Stimulated activated CD4-positive, alpha-beta T cell treated with anti-CD3 and anti-CD28 coated beads, Interleukin-2, amount 100 ng/mL, for 48 hours (primary cell): ENCODE results near the gene BAD.

Experiments
- DNase-seq, 2 donors: peaks; one replicate each; pipeline ENCODE4 v3.0.0-alpha.2; 2020

BAD gene

GRCh38 chr11:64275031-64275800, 9.2 kb downstream of the BAD start:
- DNase-seq: no peak

- DNase-seq: peak; percentile 95 to 98
Measured at GRCh38 chr11:64269540-64270220, 14.8 kb downstream of the BAD start.

- no peak for DNase-seq
Measured at GRCh38 chr11:64268893-64269539, 15.4 kb downstream of the BAD start.

GRCh38 chr11:64268025-64268892, 16.2 kb downstream of the BAD start:
- no peak for DNase-seq

GRCh38 chr11:64267207-64267945, 17.1 kb downstream of the BAD start:
- no peak for DNase-seq

- DNase-seq: no peak
Measured at GRCh38 chr11:64266339-64266738, 18.1 kb downstream of the BAD start.

- no peak for DNase-seq
Measured at GRCh38 chr11:64265176-64266160, 19.0 kb downstream of the BAD start.

GRCh38 chr11:64264371-64264852, 20.1 kb downstream of the BAD start:
- no peak for DNase-seq

GRCh38 chr11:64263947-64264317, 20.5 kb downstream of the BAD start:
- no peak for DNase-seq

- no peak for DNase-seq
Measured at GRCh38 chr11:64263021-64263946, 21.2 kb downstream of the BAD start.

- no peak for DNase-seq
Measured at GRCh38 chr11:64262271-64263002, 22.0 kb downstream of the BAD start.

GRCh38 chr11:64261556-64262080, 22.8 kb downstream of the BAD start:
- no peak for DNase-seq

- DNase-seq: no peak
Measured at GRCh38 chr11:64260147-64260708, 24.2 kb downstream of the BAD start.

- no peak for DNase-seq
Measured at GRCh38 chr11:64259533-64260067, 24.9 kb downstream of the BAD start.

- no peak for DNase-seq
Measured at GRCh38 chr11:64258946-64259532, 25.4 kb downstream of the BAD start.

- DNase-seq: no peak
Measured at GRCh38 chr11:64258356-64258755, 26.1 kb downstream of the BAD start.

GRCh38 chr11:64256300-64256699, 28.2 kb downstream of the BAD start:
- DNase-seq: no peak
